Measurements from ENCODE around the gene SNAP91. TPM values are rescaled to one million over a fixed set of nuclear protein-coding genes. Genes with fewer than 3 reads are reported as not detected.
"Not testable (repeated sequence)": the region's sequence is repeated elsewhere in the genome, so short reads cannot be mapped to it uniquely, and the experiment has no call there.

The SNAP91 gene
- total and polyA plus RNA-seq, 9 of the 15 experiments (the other 6 are each of a cell fraction or from before 2014, with no cell fraction given) = not detected

DNA sequence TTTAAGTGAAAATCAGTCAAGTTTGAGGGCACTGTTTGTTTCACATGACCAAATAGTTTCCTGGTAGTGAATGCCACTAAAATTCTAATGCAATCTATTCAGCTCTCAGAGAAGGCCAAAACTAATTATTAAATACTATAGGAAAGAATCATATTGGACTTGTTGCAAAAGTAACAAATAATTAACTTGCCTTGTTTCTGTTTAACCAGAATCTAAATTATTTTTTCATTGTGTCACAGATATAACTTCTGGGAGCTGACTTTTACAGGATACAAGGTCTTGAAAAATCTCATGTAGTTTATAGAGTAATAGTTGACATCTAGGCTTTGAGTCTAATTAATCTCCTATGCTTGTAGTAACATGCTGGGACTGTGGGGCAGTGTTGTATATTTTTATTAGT, 152.0 kb downstream of the SNAP91 start (continued):
- no peak for TF ChIP-seq BCLAF1 (IDR thresholded peaks at IDR 0.05; ENCODE audit: borderline replicate concordance in 1 of 2, control insufficient read depth in 1 of 2, low read depth in 2 of 2, low read length in 1 of 2)
- TF ChIP-seq RCOR1 (IDR thresholded peaks at IDR 0.05; ENCODE audit: borderline replicate concordance in 1 of 2, low read depth in 2 of 2, low read length in 2 of 2) = no peak
- TF ChIP-seq XRCC3 (IDR thresholded peaks at IDR 0.05) = no peak
- TF ChIP-seq ZMIZ1 (IDR thresholded peaks at IDR 0.05; ENCODE audit: low read depth in 2 of 2, low read length in 2 of 2) = no peak
- TF ChIP-seq CGGBP1 (CRISPR knock-in tag; IDR thresholded peaks at IDR 0.05) = no peak
- TF ChIP-seq ATF7 (IDR thresholded peaks at IDR 0.05) = no peak
- no peak for TF ChIP-seq ZNF766 (CRISPR knock-in tag; conservative IDR thresholded peaks at IDR 0.05)
- TF ChIP-seq TARDBP (IDR thresholded peaks at IDR 0.05) = no peak
- TF ChIP-seq HNRNPK (IDR thresholded peaks at IDR 0.05; ENCODE audit: low read depth, low read length, poor library complexity, severe bottlenecking) = no peak

DNA sequence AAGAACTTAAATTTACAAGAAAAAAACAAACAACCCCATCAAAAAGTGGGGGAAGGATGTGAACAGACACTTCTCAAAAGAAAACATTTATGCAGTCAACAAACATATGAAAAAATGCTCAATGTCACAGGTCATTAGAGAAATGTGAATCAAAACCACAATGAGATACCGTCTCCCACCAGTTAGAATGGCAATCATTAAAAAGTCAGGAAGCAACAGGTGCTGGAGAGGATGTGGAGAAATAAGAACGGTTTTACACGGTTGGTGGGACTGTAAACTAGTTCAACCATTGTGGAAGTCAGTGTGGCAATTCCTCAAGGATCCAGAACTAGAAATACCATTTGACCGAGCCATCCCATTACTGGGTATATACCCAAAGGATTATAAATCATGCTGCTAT, 157.2 kb downstream of the SNAP91 start:
- H2AFZ ChIP-seq (ENCODE audit: low read depth, low read length); H3K9ac ChIP-seq (ENCODE audit: insufficient read depth in 1 of 2, low read depth in 2 of 2, low read length in 2 of 2); BruUV-seq (replicated peaks); H3K27me3 ChIP-seq (ENCODE audit: control insufficient read depth in 2 of 2, insufficient read depth in 2 of 2, low read length in 2 of 2); CTCF ChIA-PET (ENCODE audit: low intra/inter-chr PET ratio); DNase-seq (ENCODE audit: extremely low read depth in 1 of 4, low spot score in 3 of 4); H3K27ac ChIP-seq (ENCODE audit: extremely low read depth, low read depth, low read length); in situ Hi-C loops (cut with MboI); H4K20me1 ChIP-seq (replicated peaks; ENCODE audit: control insufficient read depth, insufficient read depth, low read length); intact Hi-C loops (cut with micrococcal nuclease); ATAC-seq; H3K4me3 ChIP-seq; H3K79me2 ChIP-seq (ENCODE audit: control insufficient read depth, insufficient read depth, low read length); H3K36me3 ChIP-seq (ENCODE audit: control insufficient read depth, insufficient read depth, low read length); H3K9me3 ChIP-seq (replicated peaks; ENCODE audit: control insufficient read depth, insufficient read depth, low read depth, low read length); FAIRE-seq; POLR2A ChIA-PET; H3K4me2 ChIP-seq (ENCODE audit: insufficient read depth, low read length); H3K4me1 ChIP-seq (replicated peaks in 1 of 2; ENCODE audit: control insufficient read depth in 2 of 2, insufficient read depth in 2 of 2, low read length in 2 of 2); H3K9me1 ChIP-seq (ENCODE audit: control insufficient read depth, insufficient read depth, low read length): not testable (repeated sequence)
- WGBS (ENCODE audit: insufficient coverage, low coverage, missing lambda C conversion rate) = 14% methylated on average over 4 of the region's 4 CpGs

All from K562 (cell line).